Choroid plexus epithelial cell (primary cell): ENCODE measurements around the gene RFX2.

Experiments used
- DNase-seq: peaks from one replicate; pipeline ENCODE4 v3.0.0-alpha.2; 2010; ENCODE audit warnings: low read depth
- H3K4me3 ChIP-seq: 2 replicates; pipeline ENCODE4 v1.5.1; 2011; ENCODE audit warnings: low read depth, mild to moderate bottlenecking, control low read depth, low read length, moderate library complexity
- CTCF ChIP-seq: conservative IDR thresholded peaks from 2 replicates; pipeline ENCODE4 v1.5.1; 2011; ENCODE audit warnings: low read depth, mild to moderate bottlenecking, control low read depth, inconsistent platforms, low read length, moderate library complexity

The RFX2 gene

GRCh38 chr19:6021878-6022569 is 88.3 kb downstream of the RFX2 start:
- peak overlapping the region; percentile 33 for H3K4me3 ChIP-seq
- DNase-seq: peak; percentile 91
- TF ChIP-seq CTCF: peak; percentile 84

- H3K4me3 ChIP-seq: no peak overlapping the region
- TF ChIP-seq CTCF: peak; percentile 16
- no peak for DNase-seq
These were observed 89.1 kb downstream of the RFX2 start for GRCh38 chr19:6020972-6021805.

- no peak overlapping the region for H3K4me3 ChIP-seq
- peak; percentile 44 for DNase-seq
- no peak for TF ChIP-seq CTCF
These were observed 90.0 kb downstream of the RFX2 start for GRCh38 chr19:6020166-6020882.

GRCh38 chr19:6018786-6019185 is 91.5 kb downstream of the RFX2 start:
- DNase-seq: no peak
- H3K4me3 ChIP-seq: no peak overlapping the region
- TF ChIP-seq CTCF: peak; percentile 52

GRCh38 chr19:6017576-6017975 is 92.7 kb downstream of the RFX2 start:
- TF ChIP-seq CTCF: no peak
- DNase-seq: no peak
- H3K4me3 ChIP-seq: no peak overlapping the region

- no peak overlapping the region for H3K4me3 ChIP-seq
- DNase-seq: no peak
- TF ChIP-seq CTCF: no peak
These were observed 94.3 kb downstream of the RFX2 start for GRCh38 chr19:6015841-6016545.
